SK-N-SH (cell line): Measurements from ENCODE around the gene PDE4C. TPM values are rescaled to one million over a fixed set of nuclear protein-coding genes. Genes with fewer than 3 reads are reported as not detected.

Source experiments
- CTCF ChIA-PET: fragments of 300-600, 350-600 bp; formaldehyde crosslinking; extraction: SDS; loops from one replicate; lab custom pipeline; 2021; lab: Yijun Ruan, JAX
- POLR2A ChIA-PET: fragments of 350-600 bp; sonication (Branson Sonifier 250); formaldehyde crosslinking; extraction: SDS; loops from one replicate; lab custom pipeline; 2020; ENCODE audit warnings: antibody characterized with exemption, inconsistent platforms; lab: Yijun Ruan, JAX
- DNase-seq: peaks from one replicate; pipeline ENCODE4 v3.0.0; 2012
- H2AFZ ChIP-seq: fragments of 200-600 bp; sonication (generic); 2 replicates; pipeline ENCODE4 v1.8.1; 2016; ENCODE audit warnings: antibody characterized with exemption, mild to moderate bottlenecking, low read depth
- H3F3A ChIP-seq: fragments of 200-600 bp; sonication (generic); replicated peaks from 2 replicates; pipeline ENCODE3; 2016; ENCODE audit warnings: antibody characterized with exemption, mild to moderate bottlenecking; ENCODE audit not compliant: insufficient read depth
- H3K27ac ChIP-seq, 2 experiments: fragments of 200-500 bp in 1 of 2; fragments of 200-600 bp in 1 of 2; sonication (Bioruptor generic) in 1 of 2; sonication (generic), shearing (Covaris generic) in 1 of 2; 2 replicates each; pipeline versions ENCODE4 v1.5.1 to v1.6.1; 2014 to 2016; ENCODE audit warnings: low read depth in 2 of 2, inconsistent platforms in 1 of 2, low read length in 1 of 2, mild to moderate bottlenecking in 1 of 2, mixed read lengths in 1 of 2
- H3K27me3 ChIP-seq: fragments of 200-600 bp; sonication (generic), shearing (Covaris generic); 2 replicates; pipeline ENCODE4 v1.6.1; 2016; ENCODE audit warnings: mixed run types; ENCODE audit not compliant: insufficient read depth
- H3K36me3 ChIP-seq, 2 experiments: fragments of 200-500 bp in 1 of 2; fragments of 200-600 bp in 1 of 2; sonication (Bioruptor generic) in 1 of 2; sonication (generic) in 1 of 2; replicated peaks in 1 of 2; 2 replicates each; pipeline versions ENCODE3 to v1.5.1; 2014 to 2016; ENCODE audit warnings: low read length in 1 of 2, mild to moderate bottlenecking in 1 of 2; ENCODE audit not compliant: insufficient read depth in 2 of 2, control insufficient read depth in 1 of 2
- H3K4me1 ChIP-seq, 2 experiments: fragments of 200-500 bp in 1 of 2; fragments of 200-600 bp in 1 of 2; sonication (Bioruptor generic) in 1 of 2; sonication (generic), shearing (Covaris generic) in 1 of 2; 2 replicates each; pipeline versions ENCODE4 v1.5.1 to v1.6.1; 2014 to 2016; ENCODE audit warnings: low read depth in 1 of 2, low read length in 1 of 2, mixed run types in 1 of 2; ENCODE audit not compliant: insufficient read depth in 2 of 2, control insufficient read depth in 1 of 2
- H3K4me2 ChIP-seq: fragments of 200-600 bp; sonication (generic), shearing (Covaris generic); 2 replicates; pipeline ENCODE4 v1.6.1; 2017; ENCODE audit warnings: mixed run types
- H3K4me3 ChIP-seq, 2 experiments: fragments of 200-500 bp in 1 of 2; fragments of 200-600 bp in 1 of 2; sonication (Bioruptor generic) in 1 of 2; sonication (generic), shearing (Covaris generic) in 1 of 2; 2 replicates each; pipeline versions ENCODE4 v1.5.1 to v1.8.1; 2014 to 2016; ENCODE audit warnings: low read depth in 2 of 2, inconsistent platforms in 1 of 2, low read length in 1 of 2, mild to moderate bottlenecking in 1 of 2, mixed read lengths in 1 of 2, moderate library complexity in 1 of 2
- H3K79me2 ChIP-seq: fragments of 200-600 bp; sonication (generic); 2 replicates; pipeline ENCODE4 v1.8.1; 2017; ENCODE audit warnings: mild to moderate bottlenecking; ENCODE audit not compliant: insufficient read depth
- H3K9ac ChIP-seq: fragments of 200-600 bp; sonication (generic); 2 replicates; pipeline ENCODE4 v1.6.1; 2017; ENCODE audit warnings: mixed run types
- H3K9me2 ChIP-seq: fragments of 200-600 bp; sonication (generic); 2 replicates; pipeline ENCODE4 v1.6.1; 2017; ENCODE audit warnings: mixed run types
- H3K9me3 ChIP-seq: fragments of 200-600 bp; sonication (generic); 2 replicates; pipeline ENCODE4 v1.6.1; 2017; ENCODE audit warnings: mixed run types, mild to moderate bottlenecking, moderate library complexity
- H4K20me1 ChIP-seq: fragments of 200-600 bp; sonication (generic); 2 replicates; pipeline ENCODE4 v1.6.1; 2017; ENCODE audit warnings: mild to moderate bottlenecking, mixed run types; ENCODE audit not compliant: insufficient read depth
- EZH2phosphoT487 ChIP-seq: fragments of 200-600 bp; sonication (generic); IDR thresholded peaks from 2 replicates; pipeline ENCODE4 v1.6.1; 2017; ENCODE audit warnings: low read depth, mixed run types, mild to moderate bottlenecking, antibody characterized with exemption, moderate library complexity, borderline replicate concordance
- FOSL2 ChIP-seq: IDR thresholded peaks from 2 replicates; pipeline ENCODE4 v1.4.0; 2012; ENCODE audit warnings: low read depth, mild to moderate bottlenecking, moderate library complexity, borderline replicate concordance
- IRF3 ChIP-seq: fragments of 150-350 bp; IDR thresholded peaks from 2 replicates; pipeline ENCODE4 v1.6.1; 2016; ENCODE audit warnings: mild to moderate bottlenecking, low read depth, low read length
- MAX ChIP-seq: IDR thresholded peaks from 2 replicates; pipeline ENCODE4 v1.4.0; 2012; ENCODE audit warnings: low read depth
- MXI1 ChIP-seq: IDR thresholded peaks from 2 replicates; pipeline ENCODE4 v1.6.1; 2012; ENCODE audit warnings: mild to moderate bottlenecking, low read depth, low read length, improper control_type of control experiment
- NRF1 ChIP-seq: IDR thresholded peaks from 2 replicates; pipeline ENCODE4 v1.6.1; 2012; ENCODE audit warnings: low read depth, mild to moderate bottlenecking, low read length
- RAD21 ChIP-seq: IDR thresholded peaks from 2 replicates; pipeline ENCODE4 v1.6.1; 2012; ENCODE audit warnings: mild to moderate bottlenecking, low read length
- REST ChIP-seq: IDR thresholded peaks from 2 replicates; pipeline ENCODE4 v1.6.1; 2012; ENCODE audit warnings: mild to moderate bottlenecking, low read depth, low read length, moderate library complexity
- RFX5 ChIP-seq: IDR thresholded peaks from 2 replicates; pipeline ENCODE4 v1.6.1; 2012; ENCODE audit warnings: mild to moderate bottlenecking, improper control_type of control experiment, low read length
- SIN3A ChIP-seq: IDR thresholded peaks from 2 replicates; pipeline ENCODE4 v1.6.1; 2012; ENCODE audit warnings: low read depth, mild to moderate bottlenecking, low read length, moderate library complexity, borderline replicate concordance
- TEAD4 ChIP-seq: IDR thresholded peaks from 2 replicates; pipeline ENCODE4 v1.4.0; 2012; ENCODE audit warnings: mild to moderate bottlenecking, borderline replicate concordance; ENCODE audit not compliant: insufficient read depth
- USF1 ChIP-seq: IDR thresholded peaks from 2 replicates; pipeline ENCODE4 v1.4.0; 2012; ENCODE audit warnings: low read depth, borderline replicate concordance
- USF2 ChIP-seq: fragments of 150-350 bp; IDR thresholded peaks from 2 replicates; pipeline ENCODE4 v1.6.1; 2017; ENCODE audit warnings: antibody characterized with exemption, low read length, low read depth, borderline replicate concordance
- ZBTB33 ChIP-seq: IDR thresholded peaks from 2 replicates; pipeline ENCODE4 v1.4.0; 2012; ENCODE audit warnings: low read depth, borderline replicate concordance
- WGBS: methylation state at CpG from one replicate; pipeline ENCODE4 v1.1.6; 2017; ENCODE audit warnings: low lambda C conversion rate; 5-methylcytosine and 5-hydroxymethylcytosine counted together
- polyA plus RNA-seq, 3 experiments: library from polyadenylated mRNA; depleted of rRNA; stranded (reverse); fragments of >200 nt; gene quantifications; 2 replicates each; pipeline ENCODE4 v1.2.3, GENCODE V29; 2012

Gene PDE4C
- polyA plus RNA-seq, 1 of the 3 experiments (the other 2 are of a cell fraction) = 0.36 TPM

- H3K9ac ChIP-seq = peak overlapping the region; percentile 45
- peaks cover 4 to 20% of the 10 kb centered on the region in 2 experiments; a peak in 2 of 4 replicates for H3K4me1 ChIP-seq
- DNase-seq = peak; percentile 69
- H3K4me2 ChIP-seq = peak overlapping the region; percentile 94
- H3K27me3 ChIP-seq = no peaks in the 10 kb centered on the region
- peaks cover 0 to 2% of the 10 kb centered on the region in 2 experiments for H3K36me3 ChIP-seq
- POLR2A ChIA-PET = interaction anchor here (1.3 to 2.1 kb wide), 3 partner anchors 9 to 76 kb away, joined by 3 to 5 read pairs (median 3); partner anchors contain the start of gene MPV17L2
- peak overlapping the region; percentile 71 for H2AFZ ChIP-seq
- no peaks in the 10 kb centered on the region for H4K20me1 ChIP-seq
- H3K27ac ChIP-seq = peak overlapping the region in 1 of 2 experiments; percentile 63; a peak in 2 of 4 replicates
- peak overlapping the region; percentile 71 to 82 for H3K4me3 ChIP-seq
- no peaks in the 10 kb centered on the region for H3F3A ChIP-seq
- H3K9me2 ChIP-seq = no peaks in the 10 kb centered on the region
- no peaks in the 10 kb centered on the region for H3K9me3 ChIP-seq
- TF ChIP-seq SIN3A = 0 out of 2 replicates have a peak, but pooled peaks have one; percentile 5
- TF ChIP-seq RAD21 = no peak
- TF ChIP-seq REST = no peak
- TF ChIP-seq NRF1 = peak; percentile 64
- no peak for TF ChIP-seq EZH2phosphoT487
- CTCF ChIA-PET = interaction anchor here (0.6 to 20.7 kb wide), 11 partner anchors 11 to 196 kb away, joined by 3 to 505 read pairs (median 6); partner anchors contain the start of genes ARRDC2, JUND, MPV17L2 and PDE4C
- WGBS = 0% methylated on average over 8 of the region's 38 CpGs
- no peaks in the 10 kb centered on the region for H3K79me2 ChIP-seq
Observed at GRCh38 chr19:18203408-18203862, 22.8 kb downstream of the PDE4C start.

GRCh38 chr19:18202778-18203407 lies 23.3 kb downstream of the PDE4C start:
- Histone ChIP-seq H3K27me3 (no peaks in the 10 kb centered on the region), H4K20me1 (no peaks in the 10 kb centered on the region), H2AFZ (peak overlapping the region; percentile 71; the same call in 1 of the 2 replicates), H3F3A (no peaks in the 10 kb centered on the region), H3K27ac (no peak overlapping the region), H3K9me2 (no peaks in the 10 kb centered on the region), H3K4me2 (peak overlapping the region; percentile 94), H3K9me3 (no peaks in the 10 kb centered on the region), H3K4me1 (peaks cover 4 to 17% of the 10 kb centered on the region in 2 experiments; a peak in 2 of 4 replicates), H3K9ac (no peak overlapping the region; the same call in 1 of the 2 replicates), H3K4me3 (peak overlapping the region; percentile 71 to 82), H3K36me3 (peaks cover 0 to 5% of the 10 kb centered on the region in 2 experiments), H3K79me2 (no peaks in the 10 kb centered on the region)
- ChIA-PET POLR2A (interaction anchor here (2.1 kb wide), 1 partner anchor 10 kb away, joined by 5 read pairs; the partner anchor contains the start of gene MPV17L2), CTCF (interaction anchor here (1.1 to 20.7 kb wide), 9 partner anchors 10 to 195 kb away, joined by 3 to 505 read pairs (median 6); partner anchors contain the start of genes ARRDC2, JUND, MPV17L2 and PDE4C)
- peak; percentile 70 for DNase-seq
- 58% methylated on average over 2 of the region's 32 CpGs for WGBS
- TF ChIP-seq MAX (peak; percentile 68; the same call in 1 of the 2 replicates), RAD21 (peak; percentile 52; the same call in 1 of the 2 replicates), USF2 (peak; percentile 28; the same call in 1 of the 2 replicates), MXI1 (peak; percentile 83), IRF3 (no peak), NRF1 (no peak), ZBTB33 (no peak), TEAD4 (no peak), RFX5 (no peak), USF1 (no peak), FOSL2 (no peak)
